HG03135 (cell line): ENCODE measurements around the gene SSRP1.
"Not testable (repeated sequence)": the region's sequence is repeated elsewhere in the genome, so short reads cannot be mapped to it uniquely, and the experiment has no call there.

ENCODE experiments used
- ATAC-seq: cut with Tn5 transposase; IDR thresholded peaks from one replicate; pipeline ENCODE4 v1.9.1; 2021; ENCODE audit warnings: mild to moderate bottlenecking, moderate library complexity; ENCODE audit not compliant: unreplicated experiment

SSRP1 gene

GRCh38 chr11:57303280-57303989, 32.3 kb downstream of the SSRP1 start:
- no peak for ATAC-seq

DNA sequence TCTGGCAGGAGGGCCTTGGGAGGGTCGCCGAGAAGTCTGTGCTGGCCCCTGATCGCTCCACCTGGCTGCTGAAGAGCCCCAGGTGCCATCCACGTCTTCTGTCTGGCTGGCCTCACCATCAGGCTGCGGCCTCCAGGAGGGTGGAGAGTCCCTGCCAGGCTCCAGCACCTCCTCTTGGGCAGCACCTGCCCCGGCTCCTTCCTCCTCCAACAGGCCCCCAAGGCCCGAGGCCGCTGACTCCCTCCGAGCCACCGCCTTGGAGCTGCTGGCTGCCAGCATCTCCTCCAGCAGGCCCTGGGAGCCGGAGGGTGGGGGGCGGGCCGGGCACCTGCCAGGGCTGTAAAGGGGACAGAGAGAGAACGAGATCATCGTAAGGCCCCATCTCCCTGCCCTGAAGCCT, 33.2 kb downstream of the SSRP1 start:
- no peak for ATAC-seq

GRCh38 chr11:57301711-57302423, 33.8 kb downstream of the SSRP1 start:
- no peak for ATAC-seq

- no peak for ATAC-seq
These were observed 34.9 kb downstream of the SSRP1 start for GRCh38 chr11:57300785-57301184.

- ATAC-seq = no peak
These were observed 36.4 kb downstream of the SSRP1 start for GRCh38 chr11:57299150-57299737.

GRCh38 chr11:57297221-57297620, 38.5 kb downstream of the SSRP1 start:
- no peak for ATAC-seq

DNA sequence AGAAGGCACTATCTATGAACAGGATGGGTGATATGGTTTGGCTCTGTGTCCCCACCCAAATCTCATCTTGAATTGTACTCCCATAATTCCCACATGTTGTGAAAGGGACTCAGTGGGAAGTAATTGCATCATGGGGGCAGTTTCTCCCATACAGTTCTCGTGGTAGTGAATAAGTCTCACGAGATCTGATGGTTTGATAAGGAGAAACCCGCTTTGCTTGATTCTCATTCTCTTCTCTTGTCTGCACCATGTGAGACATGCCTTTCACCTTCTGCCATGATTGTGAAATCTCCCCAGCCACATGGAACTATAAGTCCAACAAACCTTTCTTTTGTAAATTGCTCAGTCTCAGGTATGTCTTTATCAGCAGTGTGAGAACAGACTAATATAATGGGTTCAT, 39.5 kb downstream of the SSRP1 start:
- ATAC-seq = not testable (repeated sequence)

- no peak for ATAC-seq
These were observed 41.2 kb downstream of the SSRP1 start for GRCh38 chr11:57294225-57295131.

GRCh38 chr11:57290288-57290687, 45.4 kb downstream of the SSRP1 start:
- ATAC-seq = no peak

GRCh38 chr11:57288771-57289579, 46.7 kb downstream of the SSRP1 start:
- no peak for ATAC-seq

GRCh38 chr11:57287884-57288283, 47.8 kb downstream of the SSRP1 start:
- ATAC-seq = no peak

GRCh38 chr11:57283231-57283990, 52.3 kb downstream of the SSRP1 start:
- no peak for ATAC-seq

- ATAC-seq = not testable (repeated sequence)
These were observed 54.1 kb downstream of the SSRP1 start for GRCh38 chr11:57281546-57281945.

DNA sequence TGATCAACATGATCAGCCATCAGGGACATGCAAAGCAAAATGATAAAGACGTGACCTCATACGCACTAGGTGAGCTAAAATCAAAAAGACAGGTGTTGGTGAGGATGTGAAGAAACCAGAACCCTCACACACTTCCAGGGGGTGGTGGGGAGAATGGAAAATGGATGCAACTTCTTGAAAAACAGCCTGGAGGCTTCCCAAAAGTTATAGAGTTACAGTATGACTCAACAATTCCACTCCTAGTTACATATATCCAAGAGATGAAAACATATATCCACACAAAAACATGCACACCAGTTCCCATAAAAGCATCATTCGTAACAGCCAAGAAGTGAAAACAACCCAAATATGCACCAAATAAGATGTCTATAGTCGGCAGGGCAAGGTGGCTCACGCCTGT, 56.6 kb downstream of the SSRP1 start:
- no peak for ATAC-seq

GRCh38 chr11:57278721-57279095, 57.0 kb downstream of the SSRP1 start:
- no peak for ATAC-seq

GRCh38 chr11:57277845-57278720, 57.6 kb downstream of the SSRP1 start:
- no peak for ATAC-seq

DNA sequence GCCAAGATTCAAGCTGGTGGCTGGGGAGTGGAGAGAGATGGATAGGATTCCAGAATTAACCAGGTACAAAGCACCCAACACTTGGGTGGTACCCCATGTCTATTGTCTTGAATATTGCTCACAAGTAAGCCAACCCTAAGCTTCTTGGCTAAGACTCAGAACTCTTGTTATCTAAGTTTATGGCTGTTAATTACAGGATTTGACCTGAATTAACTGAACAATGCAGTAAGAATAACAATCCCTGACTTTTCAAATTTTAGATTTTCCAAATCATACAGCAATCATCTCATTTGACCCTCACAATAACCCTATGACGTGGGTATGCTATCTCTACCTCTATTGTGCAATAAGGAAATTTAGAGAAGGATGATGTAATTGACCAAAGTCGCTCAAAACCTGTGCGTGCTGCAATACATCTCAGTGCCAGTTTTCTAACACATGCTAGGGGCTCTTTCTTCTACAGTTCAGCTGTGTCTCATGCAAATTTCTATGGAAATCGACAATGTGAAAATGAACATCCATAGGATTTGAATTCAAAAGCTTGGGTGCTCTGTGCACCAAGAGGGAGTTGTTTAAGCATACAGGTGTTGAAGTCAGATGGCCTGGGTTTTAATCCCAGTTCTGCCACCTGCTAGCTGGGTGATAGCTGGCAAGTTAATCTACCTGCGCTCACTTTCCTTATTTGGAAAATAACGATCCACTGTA, 58.6 kb downstream of the SSRP1 start:
- ATAC-seq = no peak
